ENCODE measurements around the gene COG5. TPM values are rescaled to one million over a fixed set of nuclear protein-coding genes. Genes with fewer than 3 reads are reported as not detected.
A peak's percentile ranks its signal among the peaks of the same experiment; 100 is the strongest.

The COG5 gene
- total RNA-seq, 2 experiments from 2014 or later: 40.9 to 60.2 TPM

- no TSS peak for BruUV-seq (replicated peaks)
- TF ChIP-seq, protein P1, sequence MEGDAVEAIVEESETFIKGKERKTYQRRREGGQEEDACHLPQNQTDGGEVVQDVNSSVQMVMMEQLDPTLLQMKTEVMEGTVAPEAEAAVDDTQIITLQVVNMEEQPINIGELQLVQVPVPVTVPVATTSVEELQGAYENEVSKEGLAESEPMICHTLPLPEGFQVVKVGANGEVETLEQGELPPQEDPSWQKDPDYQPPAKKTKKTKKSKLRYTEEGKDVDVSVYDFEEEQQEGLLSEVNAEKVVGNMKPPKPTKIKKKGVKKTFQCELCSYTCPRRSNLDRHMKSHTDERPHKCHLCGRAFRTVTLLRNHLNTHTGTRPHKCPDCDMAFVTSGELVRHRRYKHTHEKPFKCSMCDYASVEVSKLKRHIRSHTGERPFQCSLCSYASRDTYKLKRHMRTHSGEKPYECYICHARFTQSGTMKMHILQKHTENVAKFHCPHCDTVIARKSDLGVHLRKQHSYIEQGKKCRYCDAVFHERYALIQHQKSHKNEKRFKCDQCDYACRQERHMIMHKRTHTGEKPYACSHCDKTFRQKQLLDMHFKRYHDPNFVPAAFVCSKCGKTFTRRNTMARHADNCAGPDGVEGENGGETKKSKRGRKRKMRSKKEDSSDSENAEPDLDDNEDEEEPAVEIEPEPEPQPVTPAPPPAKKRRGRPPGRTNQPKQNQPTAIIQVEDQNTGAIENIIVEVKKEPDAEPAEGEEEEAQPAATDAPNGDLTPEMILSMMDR (conservative IDR thresholded peaks at IDR 0.05; ENCODE audit: low read length): peak; percentile 66
- no peak for TF ChIP-seq EZH2phosphoT487 (IDR thresholded peaks at IDR 0.05; ENCODE audit: borderline replicate concordance, low read depth, low read length)
- CTCF ChIA-PET (ENCODE audit: unreplicated experiment): no interaction called here
Observed at GRCh38 chr7:107384025-107384424, 179.7 kb downstream of the COG5 start.

GRCh38 chr7:107383203-107383602, 180.5 kb downstream of the COG5 start:
- CTCF ChIA-PET (ENCODE audit: unreplicated experiment): no interaction called here

More at GRCh38 chr7:107384025-107384424, 179.7 kb downstream of the COG5 start:
- Histone ChIP-seq H3K27ac (ENCODE audit: low read depth, low read length, poor library complexity, severe bottlenecking) (no peak overlapping the region), H3K9me3 (ENCODE audit: low read length) (no peaks in the 10 kb centered on the region), H3K9me2 (ENCODE audit: insufficient read depth, low read length) (no peaks in the 10 kb centered on the region), H3K79me2 (ENCODE audit: insufficient read depth, low read depth, low read length) (no peaks in the 10 kb centered on the region), H4K20me1 (ENCODE audit: insufficient read depth, low read length) (no peaks in the 10 kb centered on the region), H3K4me1 (ENCODE audit: insufficient read depth, low read length, poor library complexity, severe bottlenecking) (peaks cover 3% of the 10 kb centered on the region), H3K4me2 (ENCODE audit: low read length) (no peak overlapping the region), H3K36me3 (ENCODE audit: insufficient read depth, low read length) (no peaks in the 10 kb centered on the region), H2AFZ (ENCODE audit: low read length) (no peak overlapping the region), H3K4me3 (ENCODE audit: low read depth, low read length, poor library complexity, severe bottlenecking) (no peak overlapping the region)
- intact Hi-C loops (cut with micrococcal nuclease; ENCODE audit: unreplicated experiment): no loop called here
- peak; percentile 10 for DNase-seq (ENCODE audit: low spot score)
- POLR2A ChIA-PET: interaction anchor here (0.6 kb wide), 1 partner anchor 31 kb away, joined by 3 read pairs; no protein-coding TSS in a partner anchor

GRCh38 chr7:107381453-107381852, 182.3 kb downstream of the COG5 start:
- TF ChIP-seq, protein P1 (conservative IDR thresholded peaks at IDR 0.05; ENCODE audit: low read length): no peak
- no peak for TF ChIP-seq EZH2phosphoT487 (IDR thresholded peaks at IDR 0.05; ENCODE audit: borderline replicate concordance, low read depth, low read length)
- H3K4me3 ChIP-seq (ENCODE audit: low read depth, low read length, poor library complexity, severe bottlenecking): no peak overlapping the region
- no peaks in the 10 kb centered on the region for H3K9me2 ChIP-seq (ENCODE audit: insufficient read depth, low read length)
- BruUV-seq (replicated peaks): no TSS peak
- ChIA-PET CTCF (ENCODE audit: unreplicated experiment) (no interaction called here), POLR2A (interaction anchor here (0.8 to 1.8 kb wide), 4 partner anchors 11 to 98 kb away, joined by 3 to 5 read pairs (median 3); no protein-coding TSS in a partner anchor)
- no peak overlapping the region for H3K4me2 ChIP-seq (ENCODE audit: low read length)
- no peak overlapping the region for H3K27ac ChIP-seq (ENCODE audit: low read depth, low read length, poor library complexity, severe bottlenecking)
- no peaks in the 10 kb centered on the region for H3K9me3 ChIP-seq (ENCODE audit: low read length)
- H3K36me3 ChIP-seq (ENCODE audit: insufficient read depth, low read length): no peaks in the 10 kb centered on the region
- H3K79me2 ChIP-seq (ENCODE audit: insufficient read depth, low read depth, low read length): no peaks in the 10 kb centered on the region
- no peaks in the 10 kb centered on the region for H3K4me1 ChIP-seq (ENCODE audit: insufficient read depth, low read length, poor library complexity, severe bottlenecking)
- intact Hi-C loops (cut with micrococcal nuclease; ENCODE audit: unreplicated experiment): no loop called here
- DNase-seq (ENCODE audit: low spot score): no peak
- H4K20me1 ChIP-seq (ENCODE audit: insufficient read depth, low read length): no peaks in the 10 kb centered on the region
- no peak overlapping the region for H2AFZ ChIP-seq (ENCODE audit: low read length)

More at GRCh38 chr7:107383203-107383602, 180.5 kb downstream of the COG5 start:
- intact Hi-C loops (cut with micrococcal nuclease; ENCODE audit: unreplicated experiment): no loop called here
- no peaks in the 10 kb centered on the region for H3K9me2 ChIP-seq (ENCODE audit: insufficient read depth, low read length)
- DNase-seq (ENCODE audit: low spot score): no peak
- H3K79me2 ChIP-seq (ENCODE audit: insufficient read depth, low read depth, low read length): no peaks in the 10 kb centered on the region
- no peak overlapping the region for H3K4me3 ChIP-seq (ENCODE audit: low read depth, low read length, poor library complexity, severe bottlenecking)
- H3K9me3 ChIP-seq (ENCODE audit: low read length): no peaks in the 10 kb centered on the region
- POLR2A ChIA-PET: no interaction called here
- no peak overlapping the region for H2AFZ ChIP-seq (ENCODE audit: low read length)
- peaks cover 3% of the 10 kb centered on the region for H3K4me1 ChIP-seq (ENCODE audit: insufficient read depth, low read length, poor library complexity, severe bottlenecking)
- BruUV-seq (replicated peaks): no TSS peak
- H3K4me2 ChIP-seq (ENCODE audit: low read length): no peak overlapping the region
- no peak overlapping the region for H3K27ac ChIP-seq (ENCODE audit: low read depth, low read length, poor library complexity, severe bottlenecking)
- no peaks in the 10 kb centered on the region for H3K36me3 ChIP-seq (ENCODE audit: insufficient read depth, low read length)
- TF ChIP-seq, protein P1 (conservative IDR thresholded peaks at IDR 0.05; ENCODE audit: low read length): no peak
- no peak for TF ChIP-seq EZH2phosphoT487 (IDR thresholded peaks at IDR 0.05; ENCODE audit: borderline replicate concordance, low read depth, low read length)
- no peaks in the 10 kb centered on the region for H4K20me1 ChIP-seq (ENCODE audit: insufficient read depth, low read length)

Measured in OCI-LY7 (cell line).